Measurements from ENCODE around the gene FBRSL1.

DNA sequence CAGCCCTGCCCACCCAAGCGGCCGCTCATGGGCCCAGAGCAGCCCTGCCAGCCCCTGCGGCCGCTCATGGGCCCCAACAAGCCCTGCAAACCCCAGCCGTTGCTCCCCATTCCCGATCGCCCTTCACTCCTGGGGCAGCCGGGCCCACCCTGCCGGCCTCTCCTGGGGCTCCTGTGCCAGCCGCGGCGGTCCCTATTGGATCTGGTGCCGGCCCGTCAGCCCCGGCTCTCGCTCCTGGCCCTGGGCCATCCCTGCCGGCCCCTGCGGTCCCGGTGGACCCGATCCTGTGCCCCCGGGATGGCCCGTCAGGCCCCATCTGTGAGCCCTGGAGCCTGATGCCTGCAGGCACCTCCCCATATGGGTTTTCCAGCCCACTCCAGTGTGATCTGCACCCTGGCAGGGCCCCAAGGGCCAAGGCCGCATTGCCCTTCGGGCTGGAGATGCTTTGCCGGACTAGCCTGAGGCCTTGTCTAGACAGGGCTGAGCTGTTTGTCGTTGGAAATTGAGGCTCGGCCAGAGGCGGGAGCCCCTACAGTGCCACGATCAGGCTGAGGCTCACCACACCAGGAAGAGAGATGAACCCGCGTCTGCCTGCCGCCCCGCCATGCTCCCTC, 20.3 kb downstream of the FBRSL1 start:
- TF ChIP-seq EZH2 (IDR thresholded peaks at IDR 0.05; ENCODE audit: insufficient read depth, poor library complexity, severe bottlenecking) (no peak), EZH2phosphoT487 (IDR thresholded peaks at IDR 0.05; ENCODE audit: insufficient read depth, low read depth) (no peak)

All from GM23248 (cell line).